Measurements from ENCODE around the gene TMEM259.

TMEM259 gene

GRCh38 chr19:1020868-1021425 is at the start of gene TMEM259:
TSS of gene TMEM259 (minus strand) at chr19:1021123. CDS start at chr19:1020996, 127 bp downstream.
- peaks cover 22% of the 10 kb centered on the region for H3K4me1 ChIP-seq (ENCODE audit: insufficient read depth, low read length)
- H3K9me3 ChIP-seq (ENCODE audit: control insufficient read depth, insufficient read depth, low read length) = no peaks in the 10 kb centered on the region
- H3K9ac ChIP-seq (ENCODE audit: low read depth, low read length) = peak within 1 kb of the TSS; percentile 92
- H3K36me3 ChIP-seq (ENCODE audit: insufficient read depth, low read length) = no peaks in the 10 kb centered on the region

- no peaks in the 10 kb centered on the region for H3K36me3 ChIP-seq (ENCODE audit: insufficient read depth, low read length)
- H3K9me3 ChIP-seq (ENCODE audit: control insufficient read depth, insufficient read depth, low read length) = no peaks in the 10 kb centered on the region
- peak overlapping the region; percentile 60 for H3K9ac ChIP-seq (ENCODE audit: low read depth, low read length)
- peaks cover 7% of the 10 kb centered on the region; the same call in 1 of the 2 replicates for H3K4me1 ChIP-seq (ENCODE audit: insufficient read depth, low read length)
Measured at GRCh38 chr19:1070576-1070930, 49.6 kb upstream of the TMEM259 start.

GRCh38 chr19:1069009-1069779 is 48.3 kb upstream of the TMEM259 start:
- peaks cover 7% of the 10 kb centered on the region; the same call in 1 of the 2 replicates for H3K4me1 ChIP-seq (ENCODE audit: insufficient read depth, low read length)
- H3K9ac ChIP-seq (ENCODE audit: low read depth, low read length) = no peak overlapping the region
- no peaks in the 10 kb centered on the region for H3K9me3 ChIP-seq (ENCODE audit: control insufficient read depth, insufficient read depth, low read length)
- H3K36me3 ChIP-seq (ENCODE audit: insufficient read depth, low read length) = no peaks in the 10 kb centered on the region

- Histone ChIP-seq H3K36me3 (ENCODE audit: insufficient read depth, low read length) (no peaks in the 10 kb centered on the region), H3K9me3 (ENCODE audit: control insufficient read depth, insufficient read depth, low read length) (no peaks in the 10 kb centered on the region), H3K9ac (ENCODE audit: low read depth, low read length) (no peak overlapping the region; the same call in 1 of the 2 replicates), H3K4me1 (ENCODE audit: insufficient read depth, low read length) (peaks cover 7% of the 10 kb centered on the region; the same call in 1 of the 2 replicates)
Measured at GRCh38 chr19:1068009-1069001, 47.4 kb upstream of the TMEM259 start.

GRCh38 chr19:1067341-1067957 is 46.5 kb upstream of the TMEM259 start:
- Histone ChIP-seq H3K9ac (ENCODE audit: low read depth, low read length) (peak overlapping the region; percentile 49; the same call in 1 of the 2 replicates), H3K9me3 (ENCODE audit: control insufficient read depth, insufficient read depth, low read length) (no peaks in the 10 kb centered on the region), H3K4me1 (ENCODE audit: insufficient read depth, low read length) (peaks cover 7% of the 10 kb centered on the region; the same call in 1 of the 2 replicates)

GRCh38 chr19:1066748-1067340 is 45.9 kb upstream of the TMEM259 start, which contains the start of gene ARHGAP45:
TSS of gene ARHGAP45 (plus strand) at chr19:1067167. CDS start at chr19:1067406, 239 bp downstream.
- no peaks in the 10 kb centered on the region for H3K9me3 ChIP-seq (ENCODE audit: control insufficient read depth, insufficient read depth, low read length)
- peaks cover 7% of the 10 kb centered on the region; the same call in 1 of the 2 replicates for H3K4me1 ChIP-seq (ENCODE audit: insufficient read depth, low read length)
- no peaks in the 10 kb centered on the region for H3K36me3 ChIP-seq (ENCODE audit: insufficient read depth, low read length)
- H3K9ac ChIP-seq (ENCODE audit: low read depth, low read length) = peak within 1 kb of the TSS; percentile 49

More at GRCh38 chr19:1067341-1067957, 46.5 kb upstream of the TMEM259 start:
- H3K36me3 ChIP-seq (ENCODE audit: insufficient read depth, low read length) = no peaks in the 10 kb centered on the region

GRCh38 chr19:1066251-1066747 is 45.4 kb upstream of the TMEM259 start:
- Histone ChIP-seq H3K9me3 (ENCODE audit: control insufficient read depth, insufficient read depth, low read length) (no peaks in the 10 kb centered on the region), H3K36me3 (ENCODE audit: insufficient read depth, low read length) (no peaks in the 10 kb centered on the region), H3K4me1 (ENCODE audit: insufficient read depth, low read length) (peaks cover 7% of the 10 kb centered on the region; the same call in 1 of the 2 replicates), H3K9ac (ENCODE audit: low read depth, low read length) (peak overlapping the region; percentile 49; the same call in 1 of the 2 replicates)

GRCh38 chr19:1065606-1066109 is 44.7 kb upstream of the TMEM259 start:
- no peaks in the 10 kb centered on the region for H3K9me3 ChIP-seq (ENCODE audit: control insufficient read depth, insufficient read depth, low read length)
- H3K4me1 ChIP-seq (ENCODE audit: insufficient read depth, low read length) = peaks cover 7% of the 10 kb centered on the region; the same call in 1 of the 2 replicates
- no peaks in the 10 kb centered on the region for H3K36me3 ChIP-seq (ENCODE audit: insufficient read depth, low read length)
- H3K9ac ChIP-seq (ENCODE audit: low read depth, low read length) = peak overlapping the region; percentile 50; the same call in 1 of the 2 replicates

- peaks cover 7% of the 10 kb centered on the region; the same call in 1 of the 2 replicates for H3K4me1 ChIP-seq (ENCODE audit: insufficient read depth, low read length)
- no peaks in the 10 kb centered on the region for H3K36me3 ChIP-seq (ENCODE audit: insufficient read depth, low read length)
- peak overlapping the region; percentile 50 for H3K9ac ChIP-seq (ENCODE audit: low read depth, low read length)
- H3K9me3 ChIP-seq (ENCODE audit: control insufficient read depth, insufficient read depth, low read length) = no peaks in the 10 kb centered on the region
Measured at GRCh38 chr19:1064661-1065605, 44.0 kb upstream of the TMEM259 start.

GRCh38 chr19:1063909-1064660 is 43.2 kb upstream of the TMEM259 start:
- no peaks in the 10 kb centered on the region for H3K36me3 ChIP-seq (ENCODE audit: insufficient read depth, low read length)
- peaks cover 7% of the 10 kb centered on the region; the same call in 1 of the 2 replicates for H3K4me1 ChIP-seq (ENCODE audit: insufficient read depth, low read length)
- H3K9me3 ChIP-seq (ENCODE audit: control insufficient read depth, insufficient read depth, low read length) = no peaks in the 10 kb centered on the region
- peak overlapping the region; percentile 50 for H3K9ac ChIP-seq (ENCODE audit: low read depth, low read length)

GRCh38 chr19:1063030-1063908 is 42.3 kb upstream of the TMEM259 start:
- Histone ChIP-seq H3K9me3 (ENCODE audit: control insufficient read depth, insufficient read depth, low read length) (peaks cover 7% of the 10 kb centered on the region), H3K9ac (ENCODE audit: low read depth, low read length) (no peak overlapping the region), H3K4me1 (ENCODE audit: insufficient read depth, low read length) (peaks cover 7% of the 10 kb centered on the region; the same call in 1 of the 2 replicates), H3K36me3 (ENCODE audit: insufficient read depth, low read length) (peaks cover under 1% of the 10 kb centered on the region; the same call in 1 of the 2 replicates)

All from ES-I3 (cell line).